ENCODE data around the gene GORASP2.

DNA sequence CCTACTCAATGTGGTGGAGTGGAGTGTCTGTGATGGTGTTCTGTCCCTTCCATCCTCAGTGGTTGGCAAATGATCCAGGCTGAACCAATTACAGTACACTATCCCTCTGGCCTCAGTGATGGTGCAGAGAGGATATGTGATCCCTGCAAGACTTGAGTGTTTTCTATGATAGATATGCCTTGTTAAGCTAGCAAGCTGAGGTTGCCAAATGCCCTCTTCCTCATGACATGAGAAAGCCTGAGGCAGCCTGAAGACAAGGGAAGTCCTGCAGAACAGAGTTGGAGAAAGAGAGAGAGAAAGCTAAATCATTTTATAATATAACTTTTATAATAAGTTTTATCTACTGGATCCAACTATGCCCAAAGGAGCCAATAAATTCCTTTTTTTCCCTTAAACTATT is 41.6 kb upstream of the GORASP2 start:
- no peak for TF ChIP-seq POLR2AphosphoS5 (IDR thresholded peaks at IDR 0.05; ENCODE audit: low read depth, low read length)
- no peak for TF ChIP-seq SPI1 (IDR thresholded peaks at IDR 0.05; ENCODE audit: low read depth, low read length)
- TF ChIP-seq POLR2A (IDR thresholded peaks at IDR 0.05; ENCODE audit: low read depth, low read length) = no peak
